T-helper 2 cell (primary cell): Measurements from ENCODE around the gene NKPD1.

Experiments used
- DNase-seq, 5 experiments: peaks; one replicate each; pipeline versions ENCODE4 v3.0.0 to v3.0.0-alpha.2; 2012 to 2022

Gene NKPD1

GRCh38 chr19:45115809-45116615 lies 44.8 kb downstream of the NKPD1 start:
- no peak for DNase-seq

- DNase-seq, result no peak
Observed at GRCh38 chr19:45114116-45114515, 46.7 kb downstream of the NKPD1 start.

GRCh38 chr19:45113628-45114027 lies 47.2 kb downstream of the NKPD1 start:
- no peak for DNase-seq

- no peak for DNase-seq
Observed at GRCh38 chr19:45112111-45112827, 48.5 kb downstream of the NKPD1 start.
